Omental fat pad (tissue), 4 donors: ENCODE data around the gene RANBP17. TPM values are rescaled to one million over a fixed set of nuclear protein-coding genes. Genes with fewer than 3 reads are reported as not detected.

ENCODE experiments used
- ATAC-seq: fragments of 150-250 bp; one replicate; pipeline ENCODE4 v1.9.1; 2016; ENCODE audit warnings: mild to moderate bottlenecking, moderate library complexity; ENCODE audit not compliant: low FRiP score
- DNase-seq: peaks from one replicate; pipeline ENCODE4 v3.0.0-alpha.2; 2019; ENCODE audit warnings: low spot score
- CTCF ChIP-seq, 3 donors: fragments of 450-650 bp; IDR thresholded peaks; one replicate each; pipeline ENCODE4 v1.5.1; 2016 to 2017; ENCODE audit warnings: antibody characterized with exemption in 3 of 3, mild to moderate bottlenecking in 3 of 3, moderate library complexity in 2 of 3
- total RNA-seq, 4 donors: library from RNA; depleted of rRNA; stranded (reverse); fragments of >200 nt; gene quantifications; one replicate each; pipeline ENCODE4 v1.1.0, GENCODE V29; 2016

The RANBP17 gene
- total RNA-seq, 4 donors from 2014 or later = 0.93 to 10.7 (median 3.8) TPM

DNA sequence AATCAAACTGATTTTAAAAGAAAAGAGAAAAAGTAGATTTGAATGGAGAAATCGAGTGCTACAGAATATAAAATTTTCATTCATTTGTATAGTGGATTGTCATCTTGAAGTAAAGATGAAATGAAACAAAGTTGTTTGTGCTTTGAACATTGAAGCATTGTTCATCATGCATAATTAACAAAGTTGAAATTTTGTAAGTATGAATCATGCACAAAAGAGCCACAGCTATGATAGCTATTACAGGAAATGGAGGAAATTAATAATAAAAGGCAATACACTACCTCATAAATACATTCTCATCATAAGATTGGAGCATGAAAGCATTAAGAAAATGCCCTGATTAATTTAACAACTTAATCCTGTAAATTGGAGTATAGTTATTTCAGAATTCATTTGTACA lies 293.8 kb downstream of the RANBP17 start:
- ATAC-seq = no peak
- no peak for DNase-seq
- no peak for TF ChIP-seq CTCF (IDR thresholded peaks at IDR 0.05)

DNA sequence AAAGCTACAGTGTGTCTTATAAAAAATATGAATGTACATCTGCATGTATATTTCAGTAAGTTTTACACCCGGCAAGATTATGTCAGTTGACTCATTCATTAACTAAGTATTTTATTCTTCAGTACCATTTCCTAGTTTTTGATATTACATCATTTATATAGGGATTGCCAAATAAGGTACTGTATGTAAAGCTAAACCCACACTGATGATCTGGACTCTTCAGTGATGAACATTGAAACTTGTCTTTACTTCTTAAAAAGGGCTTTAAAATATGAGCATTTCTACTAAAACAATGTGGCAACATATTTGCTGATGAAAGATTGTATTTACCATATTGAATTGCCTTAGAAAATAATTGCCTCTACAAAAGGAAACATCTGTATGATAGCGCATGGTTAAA lies 295.5 kb downstream of the RANBP17 start:
- no peak for DNase-seq
- TF ChIP-seq CTCF (IDR thresholded peaks at IDR 0.05) = no peak
- no peak for ATAC-seq

GRCh38 chr5:171157775-171158174 lies 296.0 kb downstream of the RANBP17 start:
- DNase-seq (no peak), ATAC-seq (no peak)
- TF ChIP-seq CTCF (IDR thresholded peaks at IDR 0.05) = no peak

DNA sequence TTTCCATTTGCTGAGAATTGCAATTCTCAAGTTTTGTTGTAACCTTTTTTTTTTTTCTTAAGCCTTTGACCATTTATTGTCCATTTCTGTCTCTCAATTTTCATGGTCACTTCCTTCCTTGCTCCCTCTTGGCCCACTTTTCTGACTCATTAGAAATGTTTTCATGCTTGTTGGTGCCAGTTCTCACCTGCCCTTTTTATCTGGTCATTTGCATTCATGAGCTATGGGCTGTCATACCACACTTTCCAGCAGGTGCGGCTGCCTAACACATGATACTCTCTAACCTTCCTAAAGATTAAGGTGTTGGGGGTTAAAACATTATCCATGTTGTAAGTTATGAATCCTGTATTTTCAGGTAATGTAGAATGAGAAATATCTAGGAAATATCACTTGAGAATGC lies 296.8 kb downstream of the RANBP17 start:
- no peak for TF ChIP-seq CTCF (IDR thresholded peaks at IDR 0.05)
- ATAC-seq (no peak), DNase-seq (no peak)

GRCh38 chr5:171162165-171162564 lies 300.3 kb downstream of the RANBP17 start:
- no peak for DNase-seq
- ATAC-seq = no peak
- TF ChIP-seq CTCF (IDR thresholded peaks at IDR 0.05) = no peak

DNA sequence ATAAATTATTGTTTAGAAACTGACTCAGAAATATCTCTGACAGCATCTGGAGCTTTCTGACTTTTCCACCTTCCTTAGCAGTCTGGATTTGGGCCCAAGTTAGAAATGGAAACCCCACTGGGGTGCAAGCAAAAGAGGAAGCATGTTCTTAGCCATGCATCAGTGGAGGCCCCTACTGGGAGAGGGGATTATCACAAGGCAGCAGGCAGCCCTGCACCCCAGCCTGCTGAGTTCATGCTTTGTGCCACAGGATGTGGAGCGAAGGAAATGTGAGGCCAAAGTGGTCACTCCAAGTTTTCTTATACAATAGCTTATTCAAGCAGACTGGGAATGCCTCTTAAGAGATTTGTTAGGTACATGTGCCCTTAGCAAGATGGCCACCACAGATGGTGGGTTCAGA lies 300.8 kb downstream of the RANBP17 start:
- DNase-seq (no peak), ATAC-seq (no peak)
- TF ChIP-seq CTCF (IDR thresholded peaks at IDR 0.05) = no peak

GRCh38 chr5:171166766-171167165 lies 304.9 kb downstream of the RANBP17 start:
- ATAC-seq = no peak
- no peak for DNase-seq
- TF ChIP-seq CTCF (IDR thresholded peaks at IDR 0.05) = no peak
